Measurements from ENCODE around the gene RAB28. TPM values are rescaled to one million over a fixed set of nuclear protein-coding genes. Genes with fewer than 3 reads are reported as not detected.
A peak's percentile ranks its signal among the peaks of the same experiment; 100 is the strongest.

Gene RAB28
- total and polyA plus RNA-seq, 9 of the 15 experiments (the other 6 are each of a cell fraction or from before 2014, with no cell fraction given), result 6.7 to 40.4 (median 23.0) TPM

DNA sequence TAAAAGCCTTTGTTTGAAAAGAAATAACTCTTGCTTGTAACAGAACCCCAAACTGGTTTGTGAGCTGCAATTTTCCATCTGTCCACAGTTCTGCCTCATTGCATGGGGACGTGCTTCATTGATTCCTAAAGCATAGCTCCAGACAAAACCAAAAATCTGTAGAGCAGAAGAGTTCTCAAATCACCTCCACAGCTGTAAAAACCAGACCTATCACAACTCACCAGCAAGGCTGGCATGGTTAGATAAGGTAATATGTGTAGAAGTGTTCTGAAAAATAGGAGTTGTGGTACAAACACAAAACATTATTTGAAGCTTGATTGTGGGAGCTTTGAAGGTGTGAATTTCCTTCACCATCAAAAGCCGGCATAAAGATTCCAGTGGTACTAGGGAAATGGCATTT, 12.5 kb upstream of the RAB28 start (continued):
- TF ChIP-seq SRSF3 (IDR thresholded peaks at IDR 0.05; ENCODE audit: insufficient read depth, low read length) (no peak), ZNF589 (CRISPR knock-in tag; IDR thresholded peaks at IDR 0.05; ENCODE audit: low read depth) (no peak), ARID1B (IDR thresholded peaks at IDR 0.05) (peak; percentile 76), KDM1A (IDR thresholded peaks at IDR 0.05) (peak; percentile 88 to 89), ZNF174 (CRISPR knock-in tag; IDR thresholded peaks at IDR 0.05) (no peak), PRMT5 (CRISPR knock-in tag; IDR thresholded peaks at IDR 0.05) (no peak), ZNF324 (CRISPR knock-in tag; IDR thresholded peaks at IDR 0.05) (no peak), SMARCA5 (IDR thresholded peaks at IDR 0.05) (no peak), KLF6 (CRISPR knock-in tag; IDR thresholded peaks at IDR 0.05; ENCODE audit: borderline replicate concordance) (no peak), CC2D1A (IDR thresholded peaks at IDR 0.05) (no peak)
- TF ChIP-seq, protein P1, sequence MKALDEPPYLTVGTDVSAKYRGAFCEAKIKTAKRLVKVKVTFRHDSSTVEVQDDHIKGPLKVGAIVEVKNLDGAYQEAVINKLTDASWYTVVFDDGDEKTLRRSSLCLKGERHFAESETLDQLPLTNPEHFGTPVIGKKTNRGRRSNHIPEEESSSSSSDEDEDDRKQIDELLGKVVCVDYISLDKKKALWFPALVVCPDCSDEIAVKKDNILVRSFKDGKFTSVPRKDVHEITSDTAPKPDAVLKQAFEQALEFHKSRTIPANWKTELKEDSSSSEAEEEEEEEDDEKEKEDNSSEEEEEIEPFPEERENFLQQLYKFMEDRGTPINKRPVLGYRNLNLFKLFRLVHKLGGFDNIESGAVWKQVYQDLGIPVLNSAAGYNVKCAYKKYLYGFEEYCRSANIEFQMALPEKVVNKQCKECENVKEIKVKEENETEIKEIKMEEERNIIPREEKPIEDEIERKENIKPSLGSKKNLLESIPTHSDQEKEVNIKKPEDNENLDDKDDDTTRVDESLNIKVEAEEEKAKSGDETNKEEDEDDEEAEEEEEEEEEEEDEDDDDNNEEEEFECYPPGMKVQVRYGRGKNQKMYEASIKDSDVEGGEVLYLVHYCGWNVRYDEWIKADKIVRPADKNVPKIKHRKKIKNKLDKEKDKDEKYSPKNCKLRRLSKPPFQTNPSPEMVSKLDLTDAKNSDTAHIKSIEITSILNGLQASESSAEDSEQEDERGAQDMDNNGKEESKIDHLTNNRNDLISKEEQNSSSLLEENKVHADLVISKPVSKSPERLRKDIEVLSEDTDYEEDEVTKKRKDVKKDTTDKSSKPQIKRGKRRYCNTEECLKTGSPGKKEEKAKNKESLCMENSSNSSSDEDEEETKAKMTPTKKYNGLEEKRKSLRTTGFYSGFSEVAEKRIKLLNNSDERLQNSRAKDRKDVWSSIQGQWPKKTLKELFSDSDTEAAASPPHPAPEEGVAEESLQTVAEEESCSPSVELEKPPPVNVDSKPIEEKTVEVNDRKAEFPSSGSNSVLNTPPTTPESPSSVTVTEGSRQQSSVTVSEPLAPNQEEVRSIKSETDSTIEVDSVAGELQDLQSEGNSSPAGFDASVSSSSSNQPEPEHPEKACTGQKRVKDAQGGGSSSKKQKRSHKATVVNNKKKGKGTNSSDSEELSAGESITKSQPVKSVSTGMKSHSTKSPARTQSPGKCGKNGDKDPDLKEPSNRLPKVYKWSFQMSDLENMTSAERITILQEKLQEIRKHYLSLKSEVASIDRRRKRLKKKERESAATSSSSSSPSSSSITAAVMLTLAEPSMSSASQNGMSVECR (CRISPR knock-in tag; IDR thresholded peaks at IDR 0.05), result no peak
- TF ChIP-seq, protein P2, sequence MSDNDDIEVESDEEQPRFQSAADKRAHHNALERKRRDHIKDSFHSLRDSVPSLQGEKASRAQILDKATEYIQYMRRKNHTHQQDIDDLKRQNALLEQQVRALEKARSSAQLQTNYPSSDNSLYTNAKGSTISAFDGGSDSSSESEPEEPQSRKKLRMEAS (CRISPR knock-in tag; IDR thresholded peaks at IDR 0.05), result no peak
- TF ChIP-seq, protein P3, sequence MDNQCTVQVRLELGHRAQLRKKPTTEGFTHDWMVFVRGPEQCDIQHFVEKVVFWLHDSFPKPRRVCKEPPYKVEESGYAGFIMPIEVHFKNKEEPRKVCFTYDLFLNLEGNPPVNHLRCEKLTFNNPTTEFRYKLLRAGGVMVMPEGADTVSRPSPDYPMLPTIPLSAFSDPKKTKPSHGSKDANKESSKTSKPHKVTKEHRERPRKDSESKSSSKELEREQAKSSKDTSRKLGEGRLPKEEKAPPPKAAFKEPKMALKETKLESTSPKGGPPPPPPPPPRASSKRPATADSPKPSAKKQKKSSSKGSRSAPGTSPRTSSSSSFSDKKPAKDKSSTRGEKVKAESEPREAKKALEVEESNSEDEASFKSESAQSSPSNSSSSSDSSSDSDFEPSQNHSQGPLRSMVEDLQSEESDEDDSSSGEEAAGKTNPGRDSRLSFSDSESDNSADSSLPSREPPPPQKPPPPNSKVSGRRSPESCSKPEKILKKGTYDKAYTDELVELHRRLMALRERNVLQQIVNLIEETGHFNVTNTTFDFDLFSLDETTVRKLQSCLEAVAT (IDR thresholded peaks at IDR 0.05), result no peak
- TF ChIP-seq, protein P4, sequence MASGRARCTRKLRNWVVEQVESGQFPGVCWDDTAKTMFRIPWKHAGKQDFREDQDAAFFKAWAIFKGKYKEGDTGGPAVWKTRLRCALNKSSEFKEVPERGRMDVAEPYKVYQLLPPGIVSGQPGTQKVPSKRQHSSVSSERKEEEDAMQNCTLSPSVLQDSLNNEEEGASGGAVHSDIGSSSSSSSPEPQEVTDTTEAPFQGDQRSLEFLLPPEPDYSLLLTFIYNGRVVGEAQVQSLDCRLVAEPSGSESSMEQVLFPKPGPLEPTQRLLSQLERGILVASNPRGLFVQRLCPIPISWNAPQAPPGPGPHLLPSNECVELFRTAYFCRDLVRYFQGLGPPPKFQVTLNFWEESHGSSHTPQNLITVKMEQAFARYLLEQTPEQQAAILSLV (tag; IDR thresholded peaks at IDR 0.05), result no peak
